ENCODE results near the gene GALNT17.

The GALNT17 gene

DNA sequence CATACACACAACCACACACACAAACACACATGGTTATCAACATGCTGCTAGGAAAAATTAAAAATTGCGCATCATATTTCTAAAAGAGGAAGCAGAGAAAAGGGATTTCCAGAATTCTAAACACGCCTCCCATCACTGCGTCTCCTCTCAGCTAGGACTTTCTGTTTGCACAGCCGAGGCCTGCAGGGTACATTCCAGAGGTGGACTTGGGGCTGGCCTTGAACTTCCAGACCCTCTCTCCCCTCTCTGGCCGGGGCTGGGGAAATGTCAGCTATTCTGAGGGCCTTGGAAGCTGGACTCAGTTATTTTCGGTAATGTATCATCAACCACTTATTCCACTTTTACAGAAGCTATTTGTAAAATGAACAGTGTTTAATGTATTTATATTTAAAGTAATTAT is 168.7 kb downstream of the GALNT17 start:
- TF ChIP-seq, protein P1, sequence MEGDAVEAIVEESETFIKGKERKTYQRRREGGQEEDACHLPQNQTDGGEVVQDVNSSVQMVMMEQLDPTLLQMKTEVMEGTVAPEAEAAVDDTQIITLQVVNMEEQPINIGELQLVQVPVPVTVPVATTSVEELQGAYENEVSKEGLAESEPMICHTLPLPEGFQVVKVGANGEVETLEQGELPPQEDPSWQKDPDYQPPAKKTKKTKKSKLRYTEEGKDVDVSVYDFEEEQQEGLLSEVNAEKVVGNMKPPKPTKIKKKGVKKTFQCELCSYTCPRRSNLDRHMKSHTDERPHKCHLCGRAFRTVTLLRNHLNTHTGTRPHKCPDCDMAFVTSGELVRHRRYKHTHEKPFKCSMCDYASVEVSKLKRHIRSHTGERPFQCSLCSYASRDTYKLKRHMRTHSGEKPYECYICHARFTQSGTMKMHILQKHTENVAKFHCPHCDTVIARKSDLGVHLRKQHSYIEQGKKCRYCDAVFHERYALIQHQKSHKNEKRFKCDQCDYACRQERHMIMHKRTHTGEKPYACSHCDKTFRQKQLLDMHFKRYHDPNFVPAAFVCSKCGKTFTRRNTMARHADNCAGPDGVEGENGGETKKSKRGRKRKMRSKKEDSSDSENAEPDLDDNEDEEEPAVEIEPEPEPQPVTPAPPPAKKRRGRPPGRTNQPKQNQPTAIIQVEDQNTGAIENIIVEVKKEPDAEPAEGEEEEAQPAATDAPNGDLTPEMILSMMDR (IDR thresholded peaks at IDR 0.05; ENCODE audit: borderline replicate concordance, control extremely low read depth, extremely low read depth, insufficient read depth, missing control alignments) = no peak
- in situ Hi-C loops (cut with MboI; ENCODE audit: low sequenced_read_pairs, unreplicated experiment) = no loop called here
- DNase-seq (ENCODE audit: low spot score) = no peak

DNA sequence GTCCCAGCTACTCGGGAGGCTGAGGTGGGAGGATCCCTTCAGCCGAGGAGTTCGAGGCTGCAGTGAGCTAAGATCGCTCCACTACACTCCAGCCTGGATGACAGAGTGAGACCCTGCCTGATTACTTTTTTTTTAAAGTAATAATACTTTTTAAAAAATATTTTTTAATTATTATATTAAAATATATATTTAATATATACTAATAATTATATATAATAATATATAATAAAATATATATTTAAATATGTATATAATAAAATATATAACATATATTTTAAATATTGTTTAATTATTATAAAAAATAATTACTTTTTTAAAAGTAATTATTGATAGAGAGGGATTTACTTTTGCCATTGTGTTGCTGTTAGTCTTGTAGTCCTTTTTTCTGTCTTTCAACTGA is 169.2 kb downstream of the GALNT17 start:
- TF ChIP-seq, protein P1 (IDR thresholded peaks at IDR 0.05; ENCODE audit: borderline replicate concordance, control extremely low read depth, extremely low read depth, insufficient read depth, missing control alignments) = no peak
- DNase-seq (ENCODE audit: low spot score) = no peak
- in situ Hi-C loops (cut with MboI; ENCODE audit: low sequenced_read_pairs, unreplicated experiment) = no loop called here

DNA sequence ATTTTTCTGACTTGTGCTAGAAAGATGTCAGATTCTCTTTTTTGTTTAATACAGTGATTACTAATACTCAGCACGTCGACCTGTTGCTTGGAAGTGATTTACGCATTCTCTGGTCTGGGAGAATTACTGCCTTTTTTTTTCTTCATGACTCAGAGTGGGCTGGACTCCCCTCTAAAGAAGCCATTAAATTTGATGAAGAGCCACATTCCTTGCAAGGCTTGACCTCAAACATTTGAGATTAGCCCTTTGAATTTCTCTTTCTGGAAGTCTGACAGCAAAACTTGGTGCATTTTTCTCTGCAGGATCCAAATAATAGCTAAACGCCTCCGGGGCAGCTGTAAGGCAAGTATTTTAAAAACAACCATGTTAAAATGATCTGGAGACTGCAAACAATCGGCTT is 171.6 kb downstream of the GALNT17 start:
- no peak for DNase-seq (ENCODE audit: low spot score)
- TF ChIP-seq, protein P1 (IDR thresholded peaks at IDR 0.05; ENCODE audit: borderline replicate concordance, control extremely low read depth, extremely low read depth, insufficient read depth, missing control alignments) = no peak
- in situ Hi-C loops (cut with MboI; ENCODE audit: low sequenced_read_pairs, unreplicated experiment) = no loop called here

DNA sequence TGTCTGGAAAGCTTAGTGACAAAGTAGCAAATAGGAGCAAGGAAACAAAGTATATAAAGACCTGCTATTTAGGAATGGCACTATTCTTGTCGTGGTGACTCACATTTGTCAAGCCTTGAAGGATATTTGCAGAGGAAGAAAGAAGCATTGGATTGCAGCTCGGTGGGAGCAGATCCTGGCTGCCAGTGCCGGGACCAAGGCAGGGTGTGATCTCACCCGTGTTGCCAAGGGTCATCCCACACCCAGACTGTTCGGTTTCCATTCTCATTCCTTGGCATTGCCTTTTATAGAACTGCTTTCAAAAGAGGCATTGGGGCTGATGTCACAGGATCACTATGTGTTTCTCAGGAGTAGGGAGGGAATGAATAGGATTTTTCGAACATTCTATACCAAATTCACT is 176.2 kb downstream of the GALNT17 start:
- TF ChIP-seq, protein P1 (IDR thresholded peaks at IDR 0.05; ENCODE audit: borderline replicate concordance, control extremely low read depth, extremely low read depth, insufficient read depth, missing control alignments) = no peak
- in situ Hi-C loops (cut with MboI; ENCODE audit: low sequenced_read_pairs, unreplicated experiment) = no loop called here
- no peak for DNase-seq (ENCODE audit: low spot score)

DNA sequence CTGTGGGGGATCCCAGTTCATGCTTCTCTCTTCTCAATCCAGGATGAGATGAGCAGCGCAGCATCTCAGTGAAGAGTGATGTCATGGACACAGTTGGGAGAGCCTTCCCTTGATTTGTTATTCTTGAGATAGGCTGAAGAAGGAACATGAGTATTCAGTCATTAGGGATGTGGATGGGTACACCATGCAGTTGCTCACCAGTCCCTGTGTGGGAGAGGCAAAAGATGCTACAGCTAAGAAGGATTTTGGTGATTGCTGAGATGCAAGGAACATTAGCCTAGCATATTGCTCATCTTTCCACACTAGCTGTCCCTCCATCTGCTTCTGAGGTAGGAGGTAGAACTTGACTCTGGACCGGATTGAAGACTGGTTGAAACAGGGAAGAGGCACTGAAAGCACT is 179.6 kb downstream of the GALNT17 start:
- DNase-seq (ENCODE audit: low spot score) = no peak
- in situ Hi-C loops (cut with MboI; ENCODE audit: low sequenced_read_pairs, unreplicated experiment) = no loop called here
- TF ChIP-seq, protein P1 (IDR thresholded peaks at IDR 0.05; ENCODE audit: borderline replicate concordance, control extremely low read depth, extremely low read depth, insufficient read depth, missing control alignments) = no peak

DNA sequence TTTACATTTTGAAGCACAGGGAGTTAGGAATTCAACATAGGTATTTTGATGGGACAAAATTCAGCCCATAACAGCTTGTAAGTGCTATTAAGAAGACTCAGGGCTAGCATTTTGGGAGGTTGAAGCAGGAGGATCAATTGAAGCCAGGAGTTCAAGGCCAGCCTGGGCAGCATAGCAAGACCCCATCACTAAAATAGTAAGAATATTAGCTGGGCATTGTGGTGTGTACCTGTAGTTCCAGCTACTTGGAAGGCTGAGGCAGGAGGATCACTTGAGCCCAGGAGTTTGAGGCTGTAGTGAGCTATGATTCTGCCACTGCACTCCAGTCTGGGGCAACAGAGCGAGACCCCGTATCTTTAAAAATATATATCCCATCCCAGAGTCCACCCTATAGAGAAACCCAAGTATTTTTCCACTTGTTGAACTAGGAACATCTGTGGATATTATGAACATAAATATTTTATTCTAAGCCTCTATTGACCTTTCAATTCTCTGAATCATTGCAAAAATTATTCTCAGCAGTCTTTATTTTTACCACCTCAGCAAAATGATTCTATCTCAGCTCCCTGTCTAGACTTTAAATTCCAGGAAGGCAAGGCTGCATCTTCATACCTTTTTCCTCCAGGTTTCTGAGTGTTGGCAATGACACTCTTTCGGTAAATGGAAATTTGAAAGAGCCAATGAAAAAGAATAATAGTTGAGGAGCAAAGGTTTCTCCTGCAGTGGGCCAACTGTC is 181.0 kb downstream of the GALNT17 start:
- no peak for DNase-seq (ENCODE audit: low spot score)
- TF ChIP-seq, protein P1 (IDR thresholded peaks at IDR 0.05; ENCODE audit: borderline replicate concordance, control extremely low read depth, extremely low read depth, insufficient read depth, missing control alignments) = no peak
- in situ Hi-C loops (cut with MboI; ENCODE audit: low sequenced_read_pairs, unreplicated experiment) = no loop called here
